DMS153 treated with DMSO at 0.1 percent for 48 hours (cell line): ENCODE measurements around the gene ID3.

Experiments used
- DNase-seq: peaks from one replicate; lab custom pipeline; 2025; ENCODE audit not compliant: unreplicated experiment; lab: John Stamatoyannopoulos, UW

Gene ID3

DNA sequence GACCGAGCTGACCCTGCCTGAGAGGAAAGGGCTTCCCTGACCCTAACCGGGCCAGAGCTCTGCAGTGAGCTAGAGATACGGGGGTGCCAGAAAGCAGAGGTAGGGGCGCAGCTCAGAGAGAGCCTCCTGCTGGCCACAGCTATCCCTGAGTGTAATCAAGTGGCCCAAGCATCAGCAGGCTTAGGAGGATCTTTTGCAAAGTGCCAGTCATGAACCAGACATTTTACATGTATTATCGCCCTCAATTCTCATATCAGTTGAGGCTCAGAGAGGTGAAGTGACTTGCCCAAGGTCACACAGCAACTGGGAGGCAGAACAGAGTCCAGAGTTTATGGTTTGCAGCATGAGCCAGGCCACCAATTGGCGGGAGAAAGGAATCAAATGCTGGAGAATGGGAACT lies 7.0 kb upstream of the ID3 start:
- no peak for DNase-seq

- DNase-seq: no peak
These were observed 6.5 kb upstream of the ID3 start for GRCh38 chr1:23565776-23566175.

GRCh38 chr1:23564529-23565122 lies 5.3 kb upstream of the ID3 start:
- DNase-seq: no peak

DNA sequence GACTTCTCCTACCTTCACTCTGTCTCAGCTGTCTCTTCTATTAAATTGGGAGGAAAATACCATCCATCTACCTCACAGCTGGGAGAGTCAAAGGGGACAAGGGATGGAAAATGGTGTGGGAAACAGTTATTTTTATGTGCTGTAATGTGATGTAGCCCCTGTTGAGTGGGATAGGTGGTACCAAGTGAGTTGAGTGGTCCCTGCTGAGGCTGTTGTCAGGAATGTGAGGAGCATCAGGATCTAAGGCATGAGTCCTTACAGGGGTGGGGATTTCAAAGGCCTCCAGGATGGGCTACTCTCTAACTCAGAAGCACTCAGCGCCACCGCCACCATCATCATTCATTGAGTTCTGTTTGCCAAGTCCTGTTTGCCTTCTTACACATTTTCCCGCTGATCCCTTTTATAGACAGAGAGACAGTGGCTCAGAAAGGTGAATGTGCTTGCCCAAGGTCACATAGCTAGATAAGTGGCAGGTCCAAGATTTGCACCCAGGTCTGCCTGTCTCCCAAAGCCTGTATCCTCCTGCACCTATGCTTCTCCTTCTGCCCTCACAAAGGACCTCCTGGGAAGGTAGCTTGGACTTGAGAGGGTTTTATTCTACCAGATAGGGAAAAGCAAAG lies 4.6 kb upstream of the ID3 start:
- no peak for DNase-seq

GRCh38 chr1:23563003-23563402 lies 3.7 kb upstream of the ID3 start:
- no peak for DNase-seq

GRCh38 chr1:23562137-23562876 lies 3.0 kb upstream of the ID3 start:
- DNase-seq: peak; percentile 94

- DNase-seq: no peak
These were observed 2.5 kb upstream of the ID3 start for GRCh38 chr1:23561813-23562100.

DNA sequence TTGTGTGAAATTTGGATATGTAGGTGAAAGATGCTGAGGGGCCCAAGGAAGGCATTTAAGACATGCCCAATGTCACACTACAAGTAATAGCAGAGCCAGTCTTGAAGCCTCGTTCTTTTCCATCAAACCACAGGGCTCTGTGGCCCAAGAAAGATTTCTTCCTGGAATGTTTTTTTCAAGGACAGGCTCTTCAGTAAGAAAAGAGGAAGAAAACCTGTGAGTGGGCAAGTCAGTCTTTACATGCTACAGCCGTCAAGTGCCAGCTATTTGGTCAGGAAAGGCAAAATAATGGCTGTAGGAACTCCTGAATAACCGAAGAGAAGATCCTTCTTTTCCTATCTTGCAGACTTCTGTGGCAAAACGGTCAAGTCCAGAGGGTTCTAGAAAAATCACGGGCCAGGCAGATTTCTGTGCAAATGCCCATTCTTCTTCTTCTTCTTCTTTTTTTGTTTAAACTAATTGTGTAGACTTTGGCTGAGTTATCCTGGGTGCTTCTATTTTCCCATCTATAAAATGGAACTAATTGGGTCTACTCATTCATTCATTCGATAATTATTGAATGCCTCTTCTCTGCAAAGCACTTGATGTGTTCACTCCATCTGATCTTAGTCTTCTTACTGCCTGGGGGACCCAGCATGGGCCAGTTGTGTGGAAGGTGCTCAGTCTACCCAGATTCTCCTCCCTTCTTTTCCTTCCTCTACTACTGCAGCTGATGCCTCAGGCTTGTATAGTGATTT lies 1.9 kb upstream of the ID3 start:
- no peak for DNase-seq

DNA sequence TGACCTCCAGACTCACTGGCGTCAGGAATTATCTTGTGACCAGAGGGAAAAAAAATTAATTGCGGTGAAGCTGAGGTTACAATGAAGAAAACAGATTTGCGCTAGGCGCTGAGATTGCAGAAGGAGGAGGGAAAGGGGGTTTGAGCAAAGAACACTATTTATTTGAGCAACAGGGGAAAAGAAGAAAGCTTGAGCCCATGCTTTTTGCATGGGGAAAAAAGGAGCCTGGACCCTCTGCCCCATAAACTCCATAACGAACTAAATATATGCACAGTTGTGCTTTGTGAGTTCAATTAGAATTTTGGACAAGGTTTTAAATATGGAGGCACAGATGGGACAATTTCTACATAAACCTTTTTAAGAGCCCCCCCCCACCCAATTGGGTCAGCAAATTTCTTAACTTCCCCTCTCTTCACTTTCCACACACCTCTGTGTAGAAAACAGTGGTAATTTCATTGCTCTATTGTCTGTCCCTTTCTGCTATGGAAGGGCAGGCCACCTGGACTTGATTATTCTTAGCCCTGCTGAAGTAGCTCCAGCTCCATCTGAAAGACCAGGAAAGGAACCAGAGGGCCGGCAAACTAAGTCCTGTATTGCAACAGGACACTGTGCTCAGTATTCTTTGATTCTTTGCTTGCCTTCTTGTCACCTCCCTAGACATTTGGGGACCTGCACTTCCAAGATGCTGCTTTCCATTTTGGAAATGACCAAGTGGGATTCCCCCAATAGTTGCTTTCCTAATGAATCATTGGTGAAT lies 862 bp upstream of the ID3 start:
- no peak for DNase-seq

DNA sequence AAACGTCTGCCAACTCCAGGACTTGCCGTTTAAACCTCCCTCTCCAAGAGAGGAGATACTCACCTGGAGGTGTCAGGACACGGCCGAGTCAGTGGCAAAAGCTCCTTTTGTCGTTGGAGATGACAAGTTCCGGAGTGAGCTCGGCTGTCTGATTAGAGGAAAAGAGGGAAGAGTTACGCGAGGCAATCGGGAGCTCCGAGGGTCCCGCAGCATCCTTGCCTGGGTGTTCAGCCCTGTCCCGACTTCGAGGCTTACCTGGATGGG lies 497 bp downstream of the ID3 start:
- DNase-seq: no peak

- no peak for DNase-seq
These were observed 995 bp downstream of the ID3 start for GRCh38 chr1:23558140-23558871.

- DNase-seq: no peak
These were observed 1.7 kb downstream of the ID3 start for GRCh38 chr1:23557471-23558124.

- no peak for DNase-seq
These were observed 2.4 kb downstream of the ID3 start for GRCh38 chr1:23556635-23557470.

GRCh38 chr1:23555986-23556634 lies 3.2 kb downstream of the ID3 start:
- DNase-seq: no peak

GRCh38 chr1:23555270-23555985 lies 3.9 kb downstream of the ID3 start:
- peak; percentile 84 for DNase-seq

DNA sequence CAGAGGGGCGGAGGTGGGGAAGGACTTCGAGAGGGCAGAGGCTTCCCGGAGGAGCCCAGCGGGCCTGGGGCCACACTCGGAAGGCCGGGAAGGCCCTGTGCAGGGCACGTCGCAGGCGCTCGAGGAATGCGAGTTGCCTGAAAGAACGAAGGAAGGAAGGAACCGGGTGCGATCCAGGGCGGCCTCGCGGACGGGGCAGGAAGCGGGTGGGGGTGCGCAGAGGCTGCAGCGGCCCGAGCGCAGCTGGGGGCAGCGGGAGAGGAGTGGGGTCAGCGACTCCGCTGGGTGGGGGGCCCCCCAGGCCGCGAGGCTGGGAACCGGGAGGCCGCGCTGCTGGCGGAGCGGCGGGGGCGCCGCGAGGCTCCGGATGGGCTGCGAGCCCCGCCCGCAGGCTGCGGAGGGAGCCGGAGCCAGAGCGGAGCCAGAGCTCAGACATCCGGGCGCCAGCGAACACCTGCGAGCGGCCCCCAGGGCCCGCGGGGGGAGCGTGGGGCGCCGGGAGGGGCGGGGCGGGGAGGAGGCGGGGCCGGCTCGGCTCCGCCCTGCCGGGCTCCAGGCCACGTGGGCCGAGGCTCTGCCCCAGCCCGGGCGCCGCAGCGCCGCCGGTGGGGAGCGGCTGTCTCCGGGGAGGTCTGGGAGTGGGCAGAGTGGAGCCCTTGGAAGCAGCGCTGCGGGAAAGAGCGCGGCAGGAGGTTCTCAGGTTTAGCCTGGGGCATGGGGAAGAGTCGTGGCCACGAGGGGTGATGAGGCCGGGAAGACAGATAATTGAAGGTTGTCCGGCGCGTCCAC lies 4.6 kb downstream of the ID3 start:
- peak; percentile 85 for DNase-seq

- no peak for DNase-seq
These were observed 5.2 kb downstream of the ID3 start for GRCh38 chr1:23554127-23554480.
